GM19099 (cell line): ENCODE data around the gene SHC2.

Experiments used
- POLR2A ChIP-seq: IDR thresholded peaks from 3 replicates; pipeline ENCODE4 v1.6.1; 2011; ENCODE audit warnings: low read depth; ENCODE audit not compliant: insufficient read length; ENCODE audit errors: extremely low read depth

Gene SHC2

DNA sequence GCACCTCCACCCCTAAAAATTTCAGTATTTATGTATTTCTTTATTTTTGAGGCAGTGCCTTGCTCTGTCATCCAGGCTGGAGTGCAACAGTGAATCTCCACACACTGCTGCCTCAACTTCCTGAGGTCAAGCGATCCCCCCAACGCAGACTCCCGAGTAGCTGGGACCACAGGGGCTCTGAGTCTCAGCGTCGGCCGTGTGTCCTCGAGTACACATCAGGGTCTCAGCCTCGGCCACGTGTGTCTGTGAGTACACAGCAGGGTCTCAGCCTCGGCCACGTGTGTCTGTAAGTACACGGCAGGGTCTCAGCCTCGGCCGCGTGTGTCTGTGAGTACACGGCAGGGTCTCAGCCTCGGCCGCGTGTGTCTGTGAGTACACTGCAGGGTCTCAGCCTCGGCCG, 73.1 kb downstream of the SHC2 start:
- TF ChIP-seq POLR2A, result no peak

DNA sequence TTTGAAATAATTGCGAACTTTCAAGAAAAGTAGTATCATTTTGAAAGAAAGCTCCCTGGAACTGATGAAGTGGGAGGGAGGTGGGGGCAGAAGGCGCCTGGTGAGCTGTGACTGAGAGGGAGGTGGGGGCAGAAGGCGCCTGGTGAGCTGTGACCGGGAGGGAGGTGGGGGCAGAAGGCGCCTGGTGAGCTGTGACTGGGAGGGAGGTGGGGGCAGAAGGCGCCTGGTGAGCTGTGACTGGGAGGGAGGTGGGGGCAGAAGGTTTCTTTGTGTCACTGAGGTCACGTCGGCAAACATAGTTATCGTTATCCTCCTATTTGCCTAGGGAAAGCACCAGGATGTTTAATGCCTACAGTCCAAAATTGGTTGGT, 76.0 kb downstream of the SHC2 start:
- no peak for TF ChIP-seq POLR2A

- no peak for TF ChIP-seq POLR2A
Measured at GRCh38 chr19:383922-384798, 76.7 kb downstream of the SHC2 start.

DNA sequence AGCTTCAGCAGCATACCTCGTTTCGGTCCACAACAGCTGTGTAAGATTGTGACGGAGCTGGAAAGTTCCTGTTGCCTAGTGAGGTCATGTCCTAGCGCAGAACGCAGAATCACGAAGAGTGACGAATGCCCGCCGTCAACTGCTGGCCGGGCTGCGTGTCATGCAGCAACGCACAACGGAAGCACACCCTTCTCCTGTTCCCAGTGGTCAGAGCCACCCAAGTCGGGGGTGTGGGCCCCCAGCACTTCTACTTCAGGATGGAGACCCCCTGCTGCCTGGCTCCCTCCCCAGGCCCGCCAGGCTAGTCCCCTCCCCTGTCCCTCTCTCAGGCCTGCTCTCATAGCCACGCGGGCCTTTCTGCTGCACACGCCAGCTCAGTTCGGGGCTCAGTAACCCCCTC, 77.8 kb downstream of the SHC2 start:
- TF ChIP-seq POLR2A, result no peak

DNA sequence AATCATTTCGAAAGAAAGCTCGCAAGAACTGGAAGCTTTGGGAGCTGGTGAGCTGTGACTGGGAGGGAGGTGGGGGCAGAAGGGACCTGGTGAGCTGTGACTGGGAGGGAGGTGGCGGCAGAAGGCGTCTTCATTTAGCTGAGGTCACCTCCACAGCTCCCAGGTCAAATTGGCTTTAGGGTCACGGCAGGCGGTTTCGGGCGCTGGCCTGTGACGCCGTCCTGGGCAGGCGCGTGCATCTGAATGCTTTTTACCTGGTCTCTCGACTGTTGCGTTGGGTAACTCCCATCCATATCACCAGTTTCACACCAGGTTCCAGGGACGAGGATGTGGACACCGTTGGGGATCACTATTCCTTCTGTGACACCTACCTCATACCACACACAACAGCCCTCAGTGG, 81.0 kb downstream of the SHC2 start:
- TF ChIP-seq POLR2A, result no peak

DNA sequence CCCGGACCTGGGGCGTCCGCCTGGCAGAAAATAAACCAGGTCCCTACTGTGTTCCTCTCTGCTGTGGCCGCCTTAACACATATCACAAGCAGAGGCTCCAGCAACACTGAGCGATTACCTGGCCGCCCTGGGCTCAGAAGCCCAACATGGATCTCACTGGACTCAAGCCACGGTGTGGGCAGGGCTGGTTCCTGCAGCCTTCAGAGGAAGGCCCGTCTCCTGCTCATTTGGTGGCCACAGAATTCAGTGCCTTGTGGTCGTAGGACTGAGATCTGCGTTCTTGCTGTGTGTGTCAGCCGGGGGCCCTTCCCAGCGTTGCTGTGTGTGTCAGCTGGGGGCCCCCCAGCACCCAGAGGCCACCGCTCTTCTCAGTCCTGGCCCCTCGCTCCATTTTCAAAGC, 82.1 kb downstream of the SHC2 start:
- no peak for TF ChIP-seq POLR2A

DNA sequence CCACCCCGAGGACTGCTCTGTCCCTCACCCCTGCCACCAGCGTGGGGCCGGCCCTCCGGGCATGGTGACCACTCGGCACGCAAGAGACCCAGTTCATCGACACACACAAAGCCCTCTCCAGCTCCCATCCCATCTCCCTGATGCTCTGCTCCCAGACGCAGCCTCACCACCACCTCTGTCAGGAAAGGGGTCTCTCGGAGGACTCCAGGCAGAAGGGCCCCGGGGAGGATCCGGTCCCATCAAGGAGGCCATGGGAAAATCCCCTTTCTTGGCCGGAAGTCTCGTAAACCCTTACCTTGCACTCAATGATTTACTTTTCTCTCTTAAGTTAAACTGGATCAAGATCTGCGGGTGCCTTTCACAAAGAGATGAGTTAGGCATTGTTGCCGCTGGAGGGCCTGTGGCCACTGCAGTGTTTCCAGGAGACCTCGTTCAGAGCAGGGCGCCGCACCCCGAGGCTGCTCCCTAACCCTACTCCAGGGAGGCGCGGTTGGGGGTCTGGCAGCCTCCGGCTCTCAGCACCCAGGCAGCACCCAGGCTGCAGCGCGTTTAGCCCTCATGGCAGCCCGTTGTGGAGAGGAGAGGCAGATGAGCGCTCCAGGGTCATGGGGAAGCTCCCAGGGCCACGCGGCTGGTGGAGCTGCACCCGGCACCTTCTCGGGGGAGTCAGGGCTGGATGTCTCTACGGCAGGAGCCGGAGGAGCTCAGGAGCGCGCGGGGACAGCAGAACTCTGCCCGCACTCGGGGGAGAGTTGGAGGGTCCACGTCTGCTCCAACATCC, 82.8 kb downstream of the SHC2 start:
- no peak for TF ChIP-seq POLR2A

GRCh38 chr19:376111-376470, 84.7 kb downstream of the SHC2 start:
- TF ChIP-seq POLR2A, result no peak

GRCh38 chr19:375395-376110, 85.3 kb downstream of the SHC2 start:
- no peak for TF ChIP-seq POLR2A

GRCh38 chr19:374886-375235, 86.0 kb downstream of the SHC2 start:
- no peak for TF ChIP-seq POLR2A

- TF ChIP-seq POLR2A, result no peak
Measured at GRCh38 chr19:374183-374885, 86.5 kb downstream of the SHC2 start.

DNA sequence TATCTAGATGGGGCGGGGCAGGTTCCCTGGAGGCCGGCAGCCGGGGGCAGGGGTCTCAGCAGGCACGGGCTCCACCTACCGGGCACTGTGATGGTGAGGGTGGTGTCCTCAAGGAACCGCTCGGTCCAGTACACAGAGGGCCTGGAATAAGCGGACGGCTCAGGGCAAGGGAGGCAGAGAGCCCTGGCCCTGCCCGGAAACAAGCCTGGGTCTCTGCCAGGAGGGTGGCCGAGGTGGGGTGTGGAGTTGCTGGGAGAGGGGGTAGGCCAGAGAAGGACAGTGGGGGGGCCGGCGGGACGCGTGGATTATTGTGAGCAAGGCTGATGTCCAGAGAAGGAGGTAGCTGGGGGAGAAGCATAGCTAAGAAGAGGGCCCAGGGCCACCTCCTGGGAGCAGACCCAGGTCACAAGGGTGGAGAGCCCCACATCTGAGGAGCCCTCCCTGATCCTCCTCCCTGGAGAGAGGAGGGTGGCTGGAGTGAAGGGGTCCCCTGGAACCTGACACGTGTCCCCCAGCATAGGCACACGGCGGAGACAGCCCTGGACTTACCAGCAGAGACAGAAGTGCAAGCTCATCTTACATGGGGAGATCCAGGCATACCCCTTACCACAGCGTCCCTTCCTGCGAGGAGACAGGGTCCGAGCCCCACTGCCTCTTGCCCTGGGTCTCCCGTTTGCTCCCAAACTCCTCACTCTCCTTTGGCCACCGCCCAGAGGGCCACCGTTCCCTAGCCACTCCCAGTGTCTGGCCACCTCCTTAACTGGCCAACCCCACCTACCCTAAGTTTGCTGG, 87.2 kb downstream of the SHC2 start:
- TF ChIP-seq POLR2A, result no peak

DNA sequence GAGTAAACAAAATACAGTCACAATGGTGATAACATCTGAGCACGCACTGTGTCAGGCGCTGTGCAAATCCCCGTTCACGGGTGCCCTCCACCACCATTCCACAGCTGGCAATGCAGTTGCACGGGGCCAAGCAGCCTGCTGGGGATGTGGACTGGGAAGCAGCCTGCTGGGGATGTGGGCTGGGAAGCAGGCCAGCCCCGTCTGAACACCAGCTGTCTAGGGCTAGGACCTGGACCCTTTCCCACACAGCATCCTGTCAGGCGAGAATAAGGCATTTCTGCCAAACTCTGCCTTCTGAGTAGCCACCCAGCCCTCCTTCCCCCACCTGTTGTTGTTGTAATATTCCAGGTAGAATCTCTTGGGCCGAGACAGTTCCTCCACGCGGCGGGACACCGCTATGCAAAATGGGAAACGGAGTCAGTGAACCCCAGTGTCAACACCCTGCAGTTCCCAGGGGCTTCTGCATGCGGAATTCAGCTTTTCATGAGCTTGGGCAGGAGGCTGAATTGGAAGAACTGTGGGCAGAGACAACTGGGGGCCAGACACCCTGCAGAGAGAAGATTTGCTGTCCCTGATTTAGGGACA, 88.4 kb downstream of the SHC2 start:
- no peak for TF ChIP-seq POLR2A
